Fibroblast of peridontal ligament (primary cell): ENCODE measurements around the gene NELL1.

ENCODE experiments used
- DNase-seq: peaks from one replicate; pipeline ENCODE4 v3.0.0-alpha.2; 2010; ENCODE audit errors: extremely low read depth

Gene NELL1

DNA sequence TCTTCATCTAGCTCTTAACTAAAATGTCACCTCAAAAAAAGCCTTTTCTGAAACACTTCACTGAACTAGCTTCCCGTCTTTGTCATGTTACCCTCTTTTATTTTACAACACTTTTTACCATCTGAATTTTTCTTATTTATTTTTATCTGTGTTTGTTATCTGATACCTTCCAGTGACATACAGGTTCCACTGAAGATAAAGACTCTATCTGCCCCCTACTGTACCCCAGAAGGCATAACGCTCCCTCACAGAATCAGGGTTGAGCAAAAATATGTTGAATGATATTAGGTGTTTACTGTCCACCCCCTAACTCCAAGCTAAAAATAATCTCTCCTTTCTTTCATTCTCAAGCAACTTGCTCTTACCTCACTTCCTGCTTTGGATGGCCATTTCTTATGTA lies 654.2 kb downstream of the NELL1 start:
- no peak for DNase-seq

DNA sequence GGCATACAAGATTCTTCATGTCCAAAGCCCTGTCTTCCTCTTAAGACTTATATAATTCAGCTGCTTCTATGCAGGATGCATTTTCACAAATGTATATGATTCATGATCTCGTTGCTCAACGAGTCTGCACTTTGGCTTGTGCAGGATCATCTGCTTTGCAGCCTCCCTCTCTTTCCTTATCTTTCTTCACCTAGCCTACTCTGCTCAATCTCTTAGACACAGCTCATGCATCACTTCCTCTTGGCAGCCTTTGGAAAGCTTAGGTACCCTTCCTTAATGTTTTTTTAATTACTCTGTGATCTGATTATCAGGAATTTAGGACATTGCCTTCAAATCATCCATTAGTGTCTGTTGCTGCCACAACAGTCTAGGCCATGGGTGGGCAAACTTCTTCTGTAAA lies 673.8 kb downstream of the NELL1 start:
- DNase-seq: no peak

DNA sequence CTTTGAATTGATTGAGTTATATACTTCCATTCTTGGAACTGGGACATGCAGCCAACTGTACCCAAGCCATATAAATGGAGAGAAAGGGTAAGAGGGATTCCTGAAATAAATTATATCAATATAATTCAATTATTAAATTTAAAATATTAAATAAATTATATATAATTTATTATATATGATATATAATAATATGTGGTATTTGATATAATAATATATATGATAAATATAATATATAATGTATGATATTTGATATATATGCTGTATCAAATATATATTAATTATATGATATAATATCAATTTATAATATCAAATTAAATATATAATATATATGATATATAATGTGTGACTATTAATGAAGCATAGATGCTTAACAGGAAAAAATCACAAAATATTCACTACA lies 677.0 kb downstream of the NELL1 start:
- DNase-seq: no peak

DNA sequence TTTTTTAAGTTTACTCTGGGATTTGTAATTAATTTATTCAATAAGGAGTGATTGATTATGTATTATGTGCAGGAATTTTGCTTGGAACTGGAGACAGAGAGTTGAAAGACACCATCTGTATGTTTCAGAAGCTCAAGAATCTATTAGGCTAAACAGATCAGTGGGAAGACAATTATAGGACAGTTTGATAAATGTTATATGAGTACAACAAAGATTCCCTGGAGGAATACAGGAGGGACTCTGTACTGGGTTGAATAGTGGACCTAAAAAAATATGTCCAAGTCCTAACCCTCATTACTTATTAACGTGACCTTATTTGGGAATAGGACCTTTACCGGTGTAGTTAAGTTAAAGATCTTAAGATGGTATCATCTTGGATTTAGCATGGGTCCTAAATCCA lies 681.2 kb downstream of the NELL1 start:
- no peak for DNase-seq

DNA sequence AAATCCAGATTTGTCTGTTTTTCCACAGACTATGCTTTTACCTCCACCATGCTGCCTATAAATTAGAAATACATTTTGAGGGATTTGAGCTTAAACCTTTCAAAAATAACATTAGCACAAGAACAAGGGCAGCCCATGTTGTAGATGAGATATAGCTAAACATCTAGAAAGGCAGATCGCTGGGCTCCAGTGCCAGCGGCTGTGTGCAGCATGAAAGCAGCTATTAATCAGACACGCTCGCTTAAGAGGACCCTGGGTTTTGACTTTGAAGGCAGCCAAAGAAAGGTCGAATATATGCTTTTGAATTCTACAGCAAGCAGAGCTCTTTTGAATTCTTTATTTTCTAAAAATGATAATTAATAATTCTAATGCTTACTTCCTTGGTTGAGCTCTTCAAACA lies 684.0 kb downstream of the NELL1 start:
- no peak for DNase-seq

DNA sequence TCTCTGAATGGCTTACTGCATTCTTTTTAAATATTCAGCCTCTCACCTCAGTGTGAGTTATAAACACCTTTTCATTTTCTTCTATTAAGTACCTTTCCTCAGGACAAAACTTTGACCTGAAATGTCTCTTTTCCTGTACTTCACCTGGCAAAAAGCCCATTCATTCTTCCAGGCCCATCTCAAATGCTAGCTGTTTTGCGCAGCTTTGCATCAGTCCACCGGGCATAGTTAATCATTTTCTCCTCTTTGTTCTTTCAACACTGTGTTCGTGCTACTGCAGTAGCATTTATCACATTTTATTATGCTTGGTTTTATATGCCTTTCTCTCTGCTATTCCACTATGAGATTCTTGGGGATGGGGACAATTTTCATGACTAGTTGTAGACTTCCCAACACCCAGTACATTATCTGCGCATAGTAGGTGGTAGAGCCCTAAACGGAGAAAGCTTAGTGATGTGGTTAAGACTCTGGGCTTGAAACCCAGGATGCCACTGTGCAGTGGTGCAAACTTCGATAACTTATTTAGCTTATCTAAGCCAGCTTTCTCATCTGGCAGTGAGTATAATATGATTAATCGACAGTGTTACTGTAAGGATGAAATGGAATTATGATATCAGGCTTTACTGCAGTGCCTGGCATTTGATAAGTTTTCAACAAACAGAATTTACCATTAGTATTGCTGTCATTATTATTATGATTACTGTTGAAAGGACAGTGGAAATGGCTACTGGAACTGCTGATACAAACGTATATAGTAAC lies 695.7 kb downstream of the NELL1 start:
- DNase-seq: no peak

DNA sequence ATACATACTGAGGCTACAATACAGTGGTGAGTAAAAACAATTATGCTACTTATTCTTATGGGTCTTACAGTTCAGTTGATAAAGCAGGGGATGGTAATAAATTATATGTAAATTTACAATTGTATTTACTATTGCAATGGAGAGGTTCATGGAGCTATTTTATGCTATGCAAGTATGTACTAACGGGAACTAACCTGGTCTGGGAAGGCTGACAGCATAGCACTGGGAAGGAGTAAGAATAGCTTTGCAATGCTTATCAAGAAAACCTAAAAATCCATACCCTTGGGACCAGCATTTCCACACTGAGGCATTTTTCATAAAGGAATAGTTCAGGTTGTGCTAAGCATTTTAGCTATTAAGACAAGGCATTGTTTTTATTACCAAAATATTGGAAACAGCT lies 700.6 kb downstream of the NELL1 start:
- DNase-seq: no peak

DNA sequence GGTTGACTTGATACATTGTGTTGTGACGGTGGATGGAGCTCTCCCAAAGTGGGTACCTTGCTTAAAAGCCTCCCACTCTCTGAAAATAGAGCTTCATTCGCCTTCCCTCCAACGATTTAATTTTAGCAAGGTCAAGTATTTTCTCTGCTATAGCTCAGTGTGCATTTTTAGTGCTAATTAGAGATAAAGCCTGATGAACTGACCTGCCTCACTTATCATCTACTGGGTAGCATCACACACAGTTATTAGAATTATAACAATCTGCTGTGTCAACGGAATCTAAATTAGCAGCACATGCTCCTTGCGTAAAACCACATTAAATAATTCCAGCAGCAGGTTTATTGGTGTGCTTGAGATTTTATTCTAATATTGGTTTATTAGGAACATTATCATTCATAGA lies 701.7 kb downstream of the NELL1 start:
- no peak for DNase-seq

DNA sequence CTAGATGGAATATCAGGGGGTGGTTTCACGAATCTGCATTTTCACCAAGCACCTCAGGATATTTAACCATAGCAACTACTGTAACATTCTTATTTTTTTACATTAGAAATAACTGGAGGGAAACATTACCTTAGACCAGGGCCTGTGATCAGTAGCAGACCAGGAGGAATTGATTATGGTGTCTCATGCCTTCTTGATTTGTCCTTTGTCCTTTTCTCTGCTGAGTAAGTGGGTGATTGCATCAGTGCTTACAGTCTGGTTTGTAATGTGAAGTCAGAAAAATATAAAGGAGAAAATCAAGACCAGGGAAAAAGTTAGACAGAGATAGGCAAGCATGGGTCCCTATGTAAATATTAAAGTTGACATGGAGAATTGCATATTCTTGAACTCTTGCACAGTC lies 703.3 kb downstream of the NELL1 start:
- no peak for DNase-seq

DNA sequence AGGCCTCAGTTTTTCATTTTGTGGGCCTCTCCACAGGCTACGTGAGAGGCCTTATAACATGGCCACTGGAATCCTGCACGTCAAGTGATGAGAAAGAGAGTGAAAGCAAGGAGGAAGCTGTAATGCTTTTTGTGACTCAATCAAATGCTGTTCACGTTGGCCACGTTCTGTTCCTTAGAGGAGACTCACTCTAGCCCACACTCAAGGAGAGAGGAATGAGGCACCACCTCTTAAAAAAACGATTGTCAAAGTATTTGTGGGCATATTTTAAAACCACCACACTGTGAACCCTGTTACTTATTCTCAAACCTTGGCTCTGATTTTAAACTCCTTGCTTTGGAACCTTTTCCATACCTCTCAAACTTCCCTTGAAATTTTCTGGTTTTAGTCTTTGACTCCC lies 705.0 kb downstream of the NELL1 start:
- no peak for DNase-seq

DNA sequence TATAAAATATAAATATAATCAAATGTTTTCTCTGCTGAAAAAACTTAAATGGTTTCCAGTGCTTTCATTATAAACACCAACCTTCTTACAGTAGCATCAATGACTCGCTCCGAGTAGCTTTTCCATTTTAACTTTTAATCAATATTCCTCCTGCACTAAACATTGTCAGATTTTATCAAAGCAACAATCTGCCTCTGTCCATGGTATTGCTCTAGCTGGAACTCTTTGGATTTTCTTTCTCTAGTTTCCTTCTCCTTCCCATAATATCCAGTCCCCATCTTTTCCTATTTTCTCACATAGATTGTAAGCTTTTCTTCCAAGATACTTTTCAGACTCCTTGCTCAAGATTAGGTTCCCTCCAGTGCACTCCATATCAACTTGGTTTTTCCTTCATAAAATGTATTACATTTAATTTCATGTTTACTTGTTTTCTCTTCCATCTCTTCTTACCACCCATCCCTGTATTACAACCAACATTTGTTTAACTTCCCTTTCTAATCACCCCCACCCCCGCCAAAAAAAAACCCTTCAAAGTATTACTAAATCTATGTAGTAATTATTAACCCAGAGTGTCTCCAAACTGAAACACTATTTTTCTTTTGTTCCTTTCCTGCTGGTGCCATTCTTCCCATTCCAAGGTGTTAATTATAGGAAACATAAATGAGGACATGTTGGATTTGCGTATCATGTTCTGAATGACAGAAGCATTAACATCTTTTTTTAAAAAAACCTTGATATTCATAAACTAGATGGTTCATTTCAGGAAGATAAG lies 716.5 kb downstream of the NELL1 start:
- no peak for DNase-seq

DNA sequence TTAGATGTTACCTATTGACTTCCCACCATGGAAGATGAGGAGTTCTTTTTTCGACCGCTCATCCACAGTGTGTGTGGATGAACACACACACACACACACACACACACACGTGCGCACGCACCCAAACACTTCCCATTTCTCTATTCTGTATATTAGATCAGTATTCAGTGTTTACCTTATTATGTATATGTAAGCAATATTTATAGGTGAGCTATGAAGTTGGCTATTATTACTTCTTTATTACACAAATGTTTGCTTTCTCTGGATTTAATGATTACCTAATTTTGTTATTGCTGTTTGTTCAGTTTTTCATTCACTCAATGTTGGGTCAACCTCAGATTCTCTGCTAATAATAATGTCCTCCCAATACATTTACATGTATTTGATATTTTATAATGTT lies 721.0 kb downstream of the NELL1 start:
- DNase-seq: no peak

DNA sequence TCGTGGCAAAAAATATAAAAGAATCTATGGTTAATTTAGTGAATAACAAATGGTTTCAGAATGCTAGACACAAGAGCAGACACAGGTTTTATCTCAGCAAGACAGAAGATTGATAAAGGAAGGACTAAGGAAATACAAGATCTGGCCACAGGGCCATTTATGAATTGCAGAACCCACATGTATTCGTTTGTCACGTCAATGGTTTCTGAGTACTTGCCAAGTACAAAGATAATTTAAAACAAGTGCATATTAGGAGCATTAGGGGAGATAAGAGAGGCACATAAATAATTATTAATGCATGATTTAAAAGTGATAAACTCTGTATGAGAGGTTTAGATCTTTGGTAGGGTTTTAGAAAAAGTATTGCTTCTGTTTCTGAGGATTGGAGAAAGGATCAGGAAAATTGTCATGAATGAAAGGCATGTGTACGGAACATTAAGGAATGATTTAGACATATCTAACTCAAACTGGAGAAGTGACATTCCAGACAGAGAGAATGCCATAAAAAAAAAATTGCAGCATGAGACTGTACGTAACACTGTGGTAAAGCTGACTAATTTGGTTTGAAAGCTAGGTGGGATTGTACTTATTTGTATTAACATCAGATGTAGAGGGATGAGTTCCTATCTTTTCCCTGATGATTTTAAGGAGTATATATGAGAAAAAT lies 727.1 kb downstream of the NELL1 start:
- DNase-seq: no peak

DNA sequence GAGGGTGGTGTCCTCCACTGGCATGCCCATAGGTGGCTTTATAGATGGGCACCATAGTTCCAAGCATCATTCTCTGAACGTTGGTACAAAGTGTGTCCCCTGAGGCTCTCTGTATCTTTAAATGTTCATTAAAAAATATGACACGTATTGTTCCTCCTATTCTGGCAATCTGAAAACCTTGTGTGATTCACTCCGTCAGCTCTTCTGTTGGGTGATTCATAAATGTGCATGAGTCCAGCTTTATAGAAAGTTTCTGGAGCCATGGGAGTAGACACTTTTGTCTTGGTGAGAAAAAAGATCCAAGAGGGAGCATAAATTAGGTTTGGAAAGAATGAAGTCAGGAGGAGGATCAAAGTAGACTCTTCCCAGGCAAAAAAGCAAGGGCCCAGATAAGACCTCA lies 728.8 kb downstream of the NELL1 start:
- no peak for DNase-seq

DNA sequence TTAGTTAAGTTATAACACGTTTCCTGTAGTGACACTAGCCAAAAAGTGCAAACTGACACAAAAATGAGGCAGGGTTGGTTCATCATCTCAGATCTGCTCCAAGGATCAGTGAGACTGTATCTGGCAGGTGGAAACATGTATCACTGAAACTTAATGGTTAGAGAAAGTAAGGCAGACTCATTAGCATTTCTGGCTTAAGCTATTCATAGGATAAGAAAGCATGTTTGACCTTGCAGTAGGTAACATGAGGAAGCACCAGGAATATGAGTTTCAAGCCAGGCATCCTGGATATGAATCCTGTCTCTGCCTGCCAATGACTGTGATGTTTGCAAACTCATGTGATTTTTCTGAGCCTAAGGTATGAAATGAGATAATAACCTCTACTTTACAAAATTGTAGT lies 732.1 kb downstream of the NELL1 start:
- DNase-seq: no peak

DNA sequence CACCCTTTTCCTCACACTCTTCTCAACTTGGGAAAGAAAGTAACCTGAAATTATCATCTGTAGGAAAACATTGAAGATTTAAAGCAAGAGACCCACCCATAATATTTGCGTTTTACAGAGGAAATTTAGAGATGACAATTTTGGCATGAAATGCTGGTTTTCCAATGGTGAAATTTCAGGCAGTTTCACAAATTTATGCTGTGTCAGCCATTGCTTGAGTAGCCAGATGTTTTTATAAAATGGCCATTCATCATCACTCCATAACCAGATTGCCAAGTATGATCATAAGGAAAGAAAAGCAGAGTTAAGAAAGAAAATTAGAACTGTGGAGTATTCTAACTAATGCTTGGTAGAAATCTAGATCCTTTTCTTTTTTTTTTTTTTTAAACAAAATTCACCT lies 732.9 kb downstream of the NELL1 start:
- no peak for DNase-seq

DNA sequence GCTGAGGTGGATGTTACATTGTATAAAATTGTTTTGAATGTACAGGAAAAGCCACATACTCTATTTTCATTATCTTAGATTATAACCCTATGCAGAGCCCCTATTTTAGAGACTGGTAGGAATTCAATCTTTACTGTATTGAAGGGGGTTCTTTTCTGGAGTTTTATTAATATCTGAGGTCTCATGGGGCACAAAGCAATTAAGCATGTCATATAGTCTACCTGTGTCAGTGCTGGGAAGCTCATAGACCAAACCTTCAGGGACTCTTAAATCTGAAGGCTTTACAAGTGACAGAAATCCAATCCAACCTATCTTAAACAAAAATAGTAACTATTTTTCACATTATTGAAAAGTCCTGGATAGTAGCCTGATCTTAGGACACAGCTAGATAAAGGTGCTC lies 733.7 kb downstream of the NELL1 start:
- no peak for DNase-seq

DNA sequence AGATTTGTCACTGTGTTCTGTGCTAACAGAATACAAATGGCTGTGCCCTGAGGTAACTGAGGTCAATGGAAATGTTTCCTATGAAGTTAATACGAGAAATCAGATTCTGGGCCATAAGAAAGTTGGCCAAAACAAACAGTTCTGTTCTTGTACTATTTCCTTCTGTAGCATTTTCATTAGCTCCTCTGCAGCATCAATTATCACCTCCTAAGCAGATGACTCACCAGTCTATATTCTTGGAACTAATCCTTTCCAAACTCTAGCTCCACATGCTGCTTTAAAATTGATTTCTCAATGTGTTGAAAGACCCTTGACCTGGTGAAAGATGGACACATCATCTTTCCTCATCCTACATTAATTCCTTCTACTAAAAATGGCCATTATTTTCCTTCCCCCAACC lies 736.0 kb downstream of the NELL1 start:
- no peak for DNase-seq

DNA sequence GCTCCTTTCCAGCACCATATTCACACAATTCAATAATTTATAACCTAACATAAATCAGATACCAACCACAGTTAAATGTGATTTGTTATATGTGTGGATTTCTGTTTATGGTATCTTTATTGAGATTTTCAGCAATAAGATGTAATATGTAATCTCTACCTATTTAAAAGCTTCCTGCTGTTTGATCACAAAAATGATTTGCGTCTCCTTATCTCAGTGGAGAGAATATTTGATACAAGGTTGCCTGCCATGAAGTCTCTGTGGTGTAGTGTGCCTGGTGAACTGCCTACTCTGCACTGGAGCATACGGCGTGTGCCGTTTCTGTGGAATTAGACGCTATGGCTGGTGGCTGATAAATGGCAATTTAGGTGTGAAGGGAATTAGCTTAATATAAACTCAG lies 741.1 kb downstream of the NELL1 start:
- no peak for DNase-seq

DNA sequence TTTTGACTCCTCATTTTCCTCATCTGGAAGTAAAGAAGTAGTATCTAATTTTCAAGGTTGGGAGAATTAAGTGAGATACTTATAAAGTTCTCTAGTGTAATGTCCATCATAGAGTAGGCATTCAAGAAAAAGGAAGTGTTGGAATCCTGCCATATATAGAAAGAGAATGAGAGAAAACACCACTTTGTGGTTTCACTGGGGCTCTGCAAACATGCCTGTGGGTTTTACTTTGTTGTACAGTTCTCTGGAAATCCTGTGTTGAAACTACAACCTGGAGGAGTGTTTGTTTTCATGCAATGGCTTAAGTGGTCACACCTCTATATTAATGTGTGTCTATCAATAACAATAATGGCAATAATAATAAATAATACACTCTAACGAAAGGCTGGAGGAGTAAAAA lies 741.7 kb downstream of the NELL1 start:
- DNase-seq: no peak

DNA sequence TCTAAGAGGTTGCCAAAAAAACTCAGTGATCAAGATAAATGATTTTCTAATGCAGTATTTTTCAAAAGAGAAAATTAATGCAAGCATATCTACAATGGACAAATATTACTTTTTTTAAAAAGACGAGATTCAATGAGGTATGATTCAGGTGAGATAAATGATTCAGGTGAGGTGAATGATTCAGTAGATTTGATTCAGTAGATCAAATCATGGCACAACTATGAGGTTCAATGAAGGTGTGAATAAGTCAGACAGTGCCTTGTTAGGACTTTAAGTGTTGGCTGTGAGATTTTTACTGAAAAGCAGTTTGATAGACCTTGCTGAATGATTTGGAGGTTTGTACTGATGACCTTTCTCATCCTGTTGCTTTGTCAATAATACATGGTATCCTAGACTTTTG lies 742.2 kb downstream of the NELL1 start:
- DNase-seq: no peak

DNA sequence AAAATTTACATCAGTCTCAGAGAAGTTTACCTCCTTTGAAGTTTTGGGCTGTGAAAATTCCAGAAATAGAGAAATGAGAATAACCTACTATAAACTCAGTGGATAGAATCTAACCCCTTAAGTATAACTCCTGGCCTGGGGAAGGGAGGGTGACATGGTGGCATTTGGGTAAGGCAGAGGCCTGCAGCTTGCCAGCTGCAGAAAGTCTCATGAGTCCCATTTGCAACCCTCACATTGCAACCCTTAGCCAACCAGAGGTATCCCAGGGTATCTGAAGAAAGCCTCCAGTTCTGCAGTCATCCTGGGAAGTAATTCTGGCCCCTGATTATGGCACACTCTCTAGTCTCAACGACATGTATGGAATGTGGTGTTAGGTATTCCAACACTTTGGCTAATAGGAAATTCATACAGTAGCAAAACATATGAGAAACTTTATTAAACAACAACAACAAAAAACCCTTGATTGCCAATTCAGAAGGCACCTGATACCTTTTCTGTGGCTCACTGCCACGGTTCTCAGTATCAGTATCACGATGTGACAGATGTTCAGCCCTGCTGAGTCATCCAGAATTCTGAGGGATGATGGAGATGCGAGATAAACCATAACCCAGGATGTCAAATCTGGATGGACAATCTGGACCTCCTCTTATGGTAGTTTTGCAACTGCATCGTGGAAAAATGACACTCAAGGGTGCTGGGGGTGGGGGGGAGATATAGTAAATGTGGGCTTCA lies 743.4 kb downstream of the NELL1 start:
- DNase-seq: no peak
